SK-N-SH (cell line): ENCODE data around the gene SYNGR2.

Experiments
- ELF1 ChIP-seq: IDR thresholded peaks from 2 replicates; pipeline ENCODE4 v1.4.0; 2012
- FOXM1 ChIP-seq: IDR thresholded peaks from 2 replicates; pipeline ENCODE4 v1.4.0; 2012; ENCODE audit warnings: low read depth, mild to moderate bottlenecking

DNA sequence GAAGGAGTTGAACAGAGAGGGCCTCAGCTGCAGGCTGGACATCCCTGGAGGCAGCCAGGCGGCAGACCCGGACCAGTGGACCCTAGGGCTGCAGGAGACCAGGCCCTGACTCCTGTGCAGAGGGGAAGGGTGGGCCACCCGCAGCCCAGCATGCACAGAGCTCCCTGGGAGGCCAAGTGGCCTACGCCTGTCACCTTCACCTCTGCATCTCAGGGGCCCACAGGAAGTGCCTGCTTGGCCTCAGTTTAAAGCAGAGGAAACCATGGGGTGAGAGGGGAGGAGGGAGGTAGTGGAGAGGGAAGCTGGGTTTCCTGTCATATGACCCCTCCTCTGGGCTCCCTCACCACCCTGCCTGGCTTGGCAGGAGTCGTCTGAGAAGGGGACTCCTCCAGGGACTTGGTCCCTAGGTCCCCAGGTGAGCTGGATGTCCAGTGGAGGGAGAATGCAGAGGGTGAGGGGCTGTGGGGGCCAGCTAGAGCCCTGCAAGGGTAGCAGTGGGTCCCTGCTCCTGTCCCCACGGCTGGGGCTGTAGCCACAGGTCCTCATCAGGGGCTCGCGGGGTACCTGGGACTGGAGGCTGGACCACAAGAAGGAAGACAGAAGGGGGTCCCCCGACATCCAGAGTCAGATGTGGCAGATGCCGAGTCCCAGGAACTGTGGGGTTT, 37.8 kb upstream of the SYNGR2 start, which contains the start of gene TMC8:
- no peak for TF ChIP-seq FOXM1
- no peak for TF ChIP-seq ELF1
